Skeletal muscle satellite cell (primary cell): ENCODE measurements around the gene CTSA.
A peak's percentile ranks its signal among the peaks of the same experiment; 100 is the strongest.

ENCODE experiments used
- H3K27me3 ChIP-seq: 2 replicates; pipeline ENCODE4 v1.7.0; 2013; ENCODE audit warnings: low read length; ENCODE audit not compliant: control insufficient read depth, insufficient read depth
- H3K36me3 ChIP-seq: 2 replicates; pipeline ENCODE4 v1.7.0; 2013; ENCODE audit warnings: mild to moderate bottlenecking, control low read depth, low read length; ENCODE audit not compliant: insufficient read depth
- H3K4me1 ChIP-seq: 2 replicates; pipeline ENCODE4 v1.7.0; 2013; ENCODE audit warnings: low read length; ENCODE audit not compliant: control insufficient read depth, insufficient read depth
- H3K4me2 ChIP-seq: 2 replicates; pipeline ENCODE4 v1.7.0; 2013; ENCODE audit warnings: mild to moderate bottlenecking, low read length
- H3K4me3 ChIP-seq: 2 replicates; pipeline ENCODE4 v1.7.0; 2013; ENCODE audit warnings: low read length
- H3K9ac ChIP-seq: 2 replicates; pipeline ENCODE4 v1.7.0; 2013; ENCODE audit warnings: mild to moderate bottlenecking, low read depth, low read length, moderate library complexity
- H3K9me3 ChIP-seq: replicated peaks from 2 replicates; pipeline ENCODE4 v1.7.0; 2013; ENCODE audit warnings: mild to moderate bottlenecking, control low read depth, low read length

CTSA gene

GRCh38 chr20:45911486-45912343, 20.6 kb downstream of the CTSA start, which contains the start of gene PLTP:
Gene PLTP (minus strand): TSS chr20:45912155. CDS start chr20:45911452, 703 bp downstream.
- peak within 1 kb of the TSS; percentile 37 for H3K9ac ChIP-seq
- peak within 1 kb of the TSS; percentile 61 for H3K4me3 ChIP-seq
- peaks cover 19% of the 10 kb centered on the region for H3K4me1 ChIP-seq
- no peaks in the 10 kb centered on the region for H3K36me3 ChIP-seq
- no peaks in the 10 kb centered on the region for H3K27me3 ChIP-seq
- no peaks in the 10 kb centered on the region for H3K9me3 ChIP-seq
- peak within 1 kb of the TSS; percentile 78 for H3K4me2 ChIP-seq

GRCh38 chr20:45912344-45912682, 21.2 kb downstream of the CTSA start:
- Histone ChIP-seq H3K4me1 (peaks cover 19% of the 10 kb centered on the region), H3K9me3 (no peaks in the 10 kb centered on the region), H3K27me3 (no peaks in the 10 kb centered on the region), H3K4me2 (peak overlapping the region; percentile 78), H3K9ac (peak overlapping the region; percentile 37), H3K4me3 (peak overlapping the region; percentile 61), H3K36me3 (no peaks in the 10 kb centered on the region)

GRCh38 chr20:45913116-45913515, 22.0 kb downstream of the CTSA start:
- Histone ChIP-seq H3K4me2 (no peak overlapping the region), H3K4me3 (no peak overlapping the region), H3K4me1 (peaks cover 26% of the 10 kb centered on the region), H3K9me3 (no peaks in the 10 kb centered on the region), H3K27me3 (no peaks in the 10 kb centered on the region), H3K9ac (no peak overlapping the region), H3K36me3 (no peaks in the 10 kb centered on the region)

- Histone ChIP-seq H3K4me1 (peaks cover 26% of the 10 kb centered on the region), H3K4me2 (no peak overlapping the region), H3K4me3 (no peak overlapping the region), H3K27me3 (no peaks in the 10 kb centered on the region), H3K36me3 (no peaks in the 10 kb centered on the region), H3K9ac (no peak overlapping the region), H3K9me3 (no peaks in the 10 kb centered on the region)
Measured at GRCh38 chr20:45917790-45918141, 26.6 kb downstream of the CTSA start.

- H3K9ac ChIP-seq: no peak overlapping the region
- no peak overlapping the region for H3K4me2 ChIP-seq
- no peak overlapping the region for H3K4me3 ChIP-seq
- no peaks in the 10 kb centered on the region for H3K9me3 ChIP-seq
- peaks cover 26% of the 10 kb centered on the region for H3K4me1 ChIP-seq
- no peaks in the 10 kb centered on the region for H3K36me3 ChIP-seq
- no peaks in the 10 kb centered on the region for H3K27me3 ChIP-seq
Measured at GRCh38 chr20:45918182-45918737, 27.1 kb downstream of the CTSA start.

- no peaks in the 10 kb centered on the region for H3K27me3 ChIP-seq
- no peaks in the 10 kb centered on the region for H3K9me3 ChIP-seq
- H3K9ac ChIP-seq: no peak overlapping the region
- no peaks in the 10 kb centered on the region for H3K36me3 ChIP-seq
- no peak overlapping the region for H3K4me3 ChIP-seq
- H3K4me1 ChIP-seq: peaks cover 26% of the 10 kb centered on the region
- H3K4me2 ChIP-seq: peak overlapping the region; percentile 24
Measured at GRCh38 chr20:45918779-45919537, 27.8 kb downstream of the CTSA start.

- Histone ChIP-seq H3K9ac (no peak overlapping the region), H3K9me3 (no peaks in the 10 kb centered on the region), H3K4me3 (no peak overlapping the region), H3K36me3 (no peaks in the 10 kb centered on the region), H3K4me2 (peak overlapping the region; percentile 25), H3K27me3 (no peaks in the 10 kb centered on the region), H3K4me1 (peaks cover 33% of the 10 kb centered on the region)
Measured at GRCh38 chr20:45919542-45920399, 28.6 kb downstream of the CTSA start.

- no peaks in the 10 kb centered on the region for H3K9me3 ChIP-seq
- no peaks in the 10 kb centered on the region for H3K36me3 ChIP-seq
- H3K27me3 ChIP-seq: no peaks in the 10 kb centered on the region
- peaks cover 33% of the 10 kb centered on the region for H3K4me1 ChIP-seq
- H3K4me3 ChIP-seq: no peak overlapping the region
- no peak overlapping the region for H3K9ac ChIP-seq
- H3K4me2 ChIP-seq: peak overlapping the region; percentile 25
Measured at GRCh38 chr20:45920462-45921336, 29.6 kb downstream of the CTSA start.

- no peak overlapping the region for H3K9ac ChIP-seq
- peaks cover 33% of the 10 kb centered on the region for H3K4me1 ChIP-seq
- H3K9me3 ChIP-seq: no peaks in the 10 kb centered on the region
- H3K4me2 ChIP-seq: no peak overlapping the region
- H3K27me3 ChIP-seq: no peaks in the 10 kb centered on the region
- H3K36me3 ChIP-seq: no peaks in the 10 kb centered on the region
- H3K4me3 ChIP-seq: no peak overlapping the region
Measured at GRCh38 chr20:45921337-45922189, 30.4 kb downstream of the CTSA start.
